Endothelial cell of umbilical vein (primary cell): ENCODE data around the gene RAD1.

Source experiments
- CTCF ChIP-seq, 2 donors: IDR thresholded peaks; 1 replicate in 1 of 2; 2 replicates in 1 of 2; pipeline ENCODE4 v1.5.1; 2011; ENCODE audit warnings: low read length in 2 of 2, mild to moderate bottlenecking in 2 of 2, moderate library complexity in 2 of 2, control low read depth in 1 of 2, inconsistent platforms in 1 of 2, low read depth in 1 of 2; ENCODE audit not compliant: insufficient read depth in 1 of 2; ENCODE audit errors: extremely low read depth in 1 of 2
- EZH2 ChIP-seq: IDR thresholded peaks from 2 replicates; pipeline ENCODE4 v1.6.1; 2012; ENCODE audit warnings: borderline replicate concordance, low read depth, mild to moderate bottlenecking, moderate library complexity, low read length, inconsistent platforms; ENCODE audit not compliant: severe bottlenecking

DNA sequence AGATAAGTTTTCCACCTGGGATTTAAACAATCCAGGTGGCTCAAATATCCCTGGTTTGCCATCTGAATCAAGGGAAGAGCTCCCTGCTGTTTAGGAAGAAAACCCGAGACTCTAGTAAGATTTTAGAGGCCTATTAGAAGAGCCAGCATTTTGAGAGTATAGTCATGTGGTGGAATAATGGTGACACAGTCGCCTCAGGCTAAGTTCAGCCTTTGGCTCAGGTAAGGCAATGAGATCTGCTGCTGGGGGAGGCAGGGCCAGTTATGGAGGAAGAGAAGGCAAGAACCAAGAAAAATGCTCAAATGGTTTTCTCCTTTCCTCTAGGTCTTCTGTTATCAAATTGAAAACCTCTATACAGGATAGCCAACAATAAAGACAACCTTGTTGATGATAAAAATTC is 16.2 kb downstream of the RAD1 start:
- TF ChIP-seq CTCF (IDR thresholded peaks at IDR 0.05; ENCODE audit: extremely low read depth in 1 of 2, insufficient read depth in 1 of 2, low read depth in 1 of 2, low read length in 2 of 2) (no peak), EZH2 (no peak)
